BE2C (cell line): ENCODE results near the gene ZBTB9.

Source experiments
- DNase-seq: peaks from one replicate; pipeline ENCODE4 v3.0.0-alpha.2; 2020
- H3K27me3 ChIP-seq: fragments of 250-450 bp; sonication (Bioruptor Pico); 2 replicates; pipeline ENCODE4 v1.5.1; 2020; ENCODE audit warnings: mild to moderate bottlenecking
- H3K36me3 ChIP-seq: fragments of 250-450 bp; sonication (Bioruptor Pico); 2 replicates; pipeline ENCODE4 v1.5.1; 2020; ENCODE audit warnings: mild to moderate bottlenecking
- H3K4me1 ChIP-seq: fragments of 250-450 bp; sonication (Bioruptor Pico); 2 replicates; pipeline ENCODE4 v1.5.1; 2020
- H3K4me3 ChIP-seq: 2 replicates; pipeline ENCODE4 v1.5.1; 2011; ENCODE audit warnings: low read depth, low read length
- H3K9me3 ChIP-seq: fragments of 250-450 bp; sonication (Bioruptor Pico); 2 replicates; pipeline ENCODE4 v1.5.1; 2020
- TF ChIP-seq, protein P1 (sequence below): IDR thresholded peaks from 2 replicates; pipeline ENCODE4 v1.5.1; 2012; ENCODE audit warnings: mild to moderate bottlenecking, low read depth, low read length

Gene ZBTB9

DNA sequence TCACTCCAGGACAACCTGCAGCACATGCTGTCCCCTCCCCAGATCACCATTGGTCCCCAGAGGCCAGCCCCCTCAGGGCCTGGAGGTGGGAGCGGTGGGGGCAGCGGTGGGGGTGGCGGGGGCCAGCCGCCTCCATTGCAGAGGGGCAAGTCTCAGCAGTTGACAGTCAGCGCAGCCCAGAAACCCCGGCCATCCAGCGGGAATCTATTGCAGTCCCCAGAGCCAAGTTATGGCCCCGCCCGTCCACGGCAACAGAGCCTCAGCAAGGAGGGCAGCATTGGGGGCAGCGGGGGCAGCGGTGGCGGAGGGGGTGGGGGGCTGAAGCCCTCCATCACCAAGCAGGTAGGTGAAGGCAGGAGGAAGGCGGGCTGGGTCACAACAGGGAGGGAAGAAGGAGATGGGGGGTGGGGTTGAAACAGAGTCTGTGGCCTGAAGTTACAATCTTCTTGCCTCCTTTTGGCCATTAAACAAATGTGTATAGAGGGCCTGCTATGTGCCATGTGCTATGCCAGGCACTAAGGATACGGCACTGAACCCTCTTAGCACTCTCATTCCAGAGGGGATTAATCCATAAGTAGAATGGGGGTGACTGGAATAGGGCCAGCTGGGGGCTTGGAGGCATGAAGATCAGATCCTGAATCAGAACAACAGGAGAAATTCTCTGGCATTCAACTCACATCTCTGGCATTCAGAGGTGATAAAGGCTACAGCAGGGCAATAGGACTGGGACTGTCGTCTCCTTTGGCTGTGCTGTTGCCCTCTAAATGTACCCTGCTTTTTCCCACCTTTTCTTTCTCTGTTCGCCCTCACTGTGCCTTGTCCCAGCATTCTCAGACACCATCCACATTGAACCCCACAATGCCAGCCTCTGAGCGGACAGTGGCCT lies 10.5 kb upstream of the ZBTB9 start:
- H3K9me3 ChIP-seq, result no peaks in the 10 kb centered on the region
- TF ChIP-seq, protein P1, sequence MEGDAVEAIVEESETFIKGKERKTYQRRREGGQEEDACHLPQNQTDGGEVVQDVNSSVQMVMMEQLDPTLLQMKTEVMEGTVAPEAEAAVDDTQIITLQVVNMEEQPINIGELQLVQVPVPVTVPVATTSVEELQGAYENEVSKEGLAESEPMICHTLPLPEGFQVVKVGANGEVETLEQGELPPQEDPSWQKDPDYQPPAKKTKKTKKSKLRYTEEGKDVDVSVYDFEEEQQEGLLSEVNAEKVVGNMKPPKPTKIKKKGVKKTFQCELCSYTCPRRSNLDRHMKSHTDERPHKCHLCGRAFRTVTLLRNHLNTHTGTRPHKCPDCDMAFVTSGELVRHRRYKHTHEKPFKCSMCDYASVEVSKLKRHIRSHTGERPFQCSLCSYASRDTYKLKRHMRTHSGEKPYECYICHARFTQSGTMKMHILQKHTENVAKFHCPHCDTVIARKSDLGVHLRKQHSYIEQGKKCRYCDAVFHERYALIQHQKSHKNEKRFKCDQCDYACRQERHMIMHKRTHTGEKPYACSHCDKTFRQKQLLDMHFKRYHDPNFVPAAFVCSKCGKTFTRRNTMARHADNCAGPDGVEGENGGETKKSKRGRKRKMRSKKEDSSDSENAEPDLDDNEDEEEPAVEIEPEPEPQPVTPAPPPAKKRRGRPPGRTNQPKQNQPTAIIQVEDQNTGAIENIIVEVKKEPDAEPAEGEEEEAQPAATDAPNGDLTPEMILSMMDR, result no peak
- H3K4me1 ChIP-seq, result no peaks in the 10 kb centered on the region
- H3K27me3 ChIP-seq, result no peaks in the 10 kb centered on the region
- peaks cover 34% of the 10 kb centered on the region for H3K36me3 ChIP-seq
- DNase-seq, result no peak
- H3K4me3 ChIP-seq, result no peak overlapping the region

- Histone ChIP-seq H3K4me1 (no peaks in the 10 kb centered on the region), H3K36me3 (peaks cover 30% of the 10 kb centered on the region), H3K4me3 (no peak overlapping the region), H3K9me3 (no peaks in the 10 kb centered on the region), H3K27me3 (no peaks in the 10 kb centered on the region)
- DNase-seq, result no peak
- TF ChIP-seq, protein P1, result no peak
These were observed 9.2 kb upstream of the ZBTB9 start for GRCh38 chr6:33445119-33445603.

GRCh38 chr6:33446356-33446755 lies 8.0 kb upstream of the ZBTB9 start:
- DNase-seq, result no peak
- peaks cover 27% of the 10 kb centered on the region for H3K36me3 ChIP-seq
- H3K9me3 ChIP-seq, result no peaks in the 10 kb centered on the region
- no peaks in the 10 kb centered on the region for H3K27me3 ChIP-seq
- H3K4me3 ChIP-seq, result no peak overlapping the region
- TF ChIP-seq, protein P1, result no peak
- no peaks in the 10 kb centered on the region for H3K4me1 ChIP-seq

GRCh38 chr6:33450434-33450833 lies 3.9 kb upstream of the ZBTB9 start:
- Histone ChIP-seq H3K4me1 (no peaks in the 10 kb centered on the region), H3K4me3 (no peak overlapping the region), H3K9me3 (no peaks in the 10 kb centered on the region), H3K27me3 (no peaks in the 10 kb centered on the region), H3K36me3 (peaks cover 3% of the 10 kb centered on the region; the same call in 1 of the 2 replicates)
- no peak for DNase-seq
- TF ChIP-seq, protein P1, result no peak

- Histone ChIP-seq H3K36me3 (peaks cover 13% of the 10 kb centered on the region; the same call in 1 of the 2 replicates), H3K4me3 (no peak overlapping the region), H3K4me1 (no peaks in the 10 kb centered on the region), H3K27me3 (no peaks in the 10 kb centered on the region), H3K9me3 (no peaks in the 10 kb centered on the region)
- DNase-seq, result no peak
- TF ChIP-seq, protein P1, result no peak
These were observed 2.8 kb upstream of the ZBTB9 start for GRCh38 chr6:33451606-33452005.

DNA sequence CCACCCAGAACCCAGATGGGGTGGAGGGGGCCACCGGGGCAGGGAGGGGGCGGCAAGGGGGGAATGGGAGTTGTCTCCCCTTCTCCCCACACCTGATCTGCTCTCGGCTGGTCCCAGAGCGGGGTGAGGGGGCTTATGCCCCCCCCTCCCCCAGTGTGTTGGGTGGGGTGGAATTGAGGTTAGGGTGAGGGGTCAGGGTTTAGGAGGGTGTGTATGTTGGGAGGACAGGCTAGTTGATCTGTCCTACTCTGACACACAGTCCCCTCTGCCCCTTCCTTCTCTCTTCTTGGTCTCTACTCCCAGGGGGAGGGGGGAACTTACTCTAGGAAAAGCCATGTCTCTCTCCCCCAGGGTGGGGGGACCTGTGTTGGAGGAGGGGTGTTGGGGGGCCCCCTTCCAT lies 1.9 kb upstream of the ZBTB9 start:
- H3K27me3 ChIP-seq, result no peaks in the 10 kb centered on the region
- H3K4me1 ChIP-seq, result no peaks in the 10 kb centered on the region
- TF ChIP-seq, protein P1, result no peak
- DNase-seq, result no peak
- no peak overlapping the region for H3K4me3 ChIP-seq
- no peaks in the 10 kb centered on the region for H3K9me3 ChIP-seq
- peaks cover 14% of the 10 kb centered on the region; the same call in 1 of the 2 replicates for H3K36me3 ChIP-seq
